GM21619 (cell line): Measurements from ENCODE around the gene BPIFB2.

Experiments used
- ATAC-seq: cut with Tn5 transposase; IDR thresholded peaks from one replicate; pipeline ENCODE4 v1.9.1; 2021; ENCODE audit not compliant: unreplicated experiment

Gene BPIFB2

DNA sequence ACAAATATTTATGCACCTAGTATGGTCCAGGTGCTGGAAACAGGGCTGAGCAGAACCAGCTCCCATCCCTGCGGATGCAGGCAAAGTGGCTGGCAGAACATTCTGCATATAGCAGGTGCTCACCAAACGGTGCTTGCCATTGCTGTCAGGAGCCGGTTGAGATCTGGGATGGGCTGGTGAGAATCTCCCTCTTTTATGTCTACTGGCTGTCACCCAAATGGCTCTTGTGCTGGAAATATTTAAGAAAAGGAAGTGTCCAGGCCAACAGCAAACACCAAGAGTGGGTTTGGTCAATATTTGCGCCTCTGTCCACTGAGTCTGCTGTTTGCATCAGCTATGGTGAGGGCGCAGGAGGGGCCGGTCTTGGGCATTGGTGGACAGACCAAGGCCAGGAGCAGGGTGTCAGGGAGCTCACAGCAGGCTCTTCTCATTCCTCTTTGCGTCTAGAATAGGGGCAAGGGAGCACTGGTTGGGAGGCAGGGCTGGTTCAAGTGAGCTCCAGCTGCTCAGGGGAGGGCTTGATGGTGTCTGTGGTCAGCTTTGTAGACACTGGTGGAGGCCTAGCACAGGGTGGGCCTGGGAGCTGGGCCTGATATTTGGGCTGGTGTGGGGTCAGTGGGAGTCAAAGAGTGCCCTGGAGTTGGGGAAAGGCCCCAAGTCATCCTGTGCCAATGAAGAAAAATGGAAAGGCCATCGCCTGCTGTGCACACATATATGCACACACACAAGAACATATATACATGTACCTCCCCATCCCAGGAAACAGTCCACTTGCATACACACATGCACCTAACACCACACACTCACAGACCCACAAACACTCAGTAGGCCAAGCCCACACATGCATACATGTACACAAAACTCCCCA is 1.4 kb upstream of the BPIFB2 start:
- ATAC-seq, result no peak

DNA sequence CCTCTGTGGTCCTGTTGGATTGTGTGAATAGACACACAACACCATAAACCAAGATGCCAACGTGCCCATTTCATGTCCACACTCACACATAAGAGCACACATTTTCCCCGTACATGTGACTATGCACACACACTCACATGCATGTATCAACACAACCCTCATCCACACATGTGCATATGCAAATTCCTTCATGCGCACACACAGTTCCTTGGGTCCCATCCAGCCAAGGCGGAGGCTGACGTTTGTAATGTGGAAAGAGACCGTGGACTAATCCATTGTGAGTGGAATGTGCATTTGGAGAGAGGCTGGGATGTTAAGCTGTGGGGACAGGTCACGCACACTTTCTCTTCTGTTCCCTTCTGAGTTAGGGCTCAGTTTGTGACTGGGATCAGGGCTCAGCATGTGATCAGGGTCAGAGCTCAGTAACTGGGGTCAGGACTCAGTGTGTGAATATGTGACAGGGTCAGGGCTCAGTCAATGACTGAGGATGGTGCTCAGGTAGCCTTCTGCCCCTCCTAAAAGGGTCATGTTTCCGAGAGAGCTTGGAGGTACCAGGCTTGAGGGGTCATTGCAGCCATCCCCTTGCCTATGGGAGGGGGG is 628 bp upstream of the BPIFB2 start:
- no peak for ATAC-seq

DNA sequence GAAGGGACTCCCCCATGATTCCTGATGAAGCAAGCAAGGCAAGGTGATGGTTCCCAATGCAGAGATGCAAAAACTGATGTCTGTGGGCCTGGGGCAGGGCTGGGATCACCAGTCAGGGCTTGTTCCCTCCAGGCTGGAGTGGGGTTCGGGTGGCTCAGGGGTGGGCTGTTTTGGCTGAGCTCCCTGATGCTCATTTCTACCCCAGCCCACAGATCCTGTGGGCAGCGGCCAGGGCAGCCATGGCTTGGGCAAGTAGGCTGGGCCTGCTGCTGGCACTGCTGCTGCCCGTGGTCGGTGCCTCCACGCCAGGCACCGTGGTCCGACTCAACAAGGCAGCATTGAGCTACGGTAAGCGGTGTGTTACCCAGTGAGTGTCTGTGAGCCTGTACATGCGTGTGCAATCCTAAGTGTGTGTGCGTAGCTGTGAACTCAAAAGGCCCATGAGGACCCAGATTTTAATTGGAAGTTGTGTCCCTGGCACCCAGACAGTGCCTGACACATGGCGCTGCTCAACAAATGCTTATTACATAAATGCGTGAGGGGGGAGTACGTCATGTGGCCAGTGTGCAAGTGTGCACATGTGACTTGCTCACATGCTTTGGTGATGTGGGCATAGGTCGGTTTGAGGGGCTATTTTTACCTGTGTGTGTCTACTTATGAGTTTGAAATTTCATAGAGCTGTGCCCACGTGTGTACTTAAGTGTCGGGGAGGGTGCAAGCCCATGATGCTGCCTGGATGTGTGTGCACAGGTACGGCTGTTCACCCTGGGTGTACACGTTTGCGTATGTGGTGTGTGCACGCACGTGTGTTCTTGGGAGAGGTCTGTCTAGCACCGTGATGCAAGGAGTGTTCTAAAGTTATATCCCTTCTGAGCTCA is 1.1 kb downstream of the BPIFB2 start:
- no peak for ATAC-seq

DNA sequence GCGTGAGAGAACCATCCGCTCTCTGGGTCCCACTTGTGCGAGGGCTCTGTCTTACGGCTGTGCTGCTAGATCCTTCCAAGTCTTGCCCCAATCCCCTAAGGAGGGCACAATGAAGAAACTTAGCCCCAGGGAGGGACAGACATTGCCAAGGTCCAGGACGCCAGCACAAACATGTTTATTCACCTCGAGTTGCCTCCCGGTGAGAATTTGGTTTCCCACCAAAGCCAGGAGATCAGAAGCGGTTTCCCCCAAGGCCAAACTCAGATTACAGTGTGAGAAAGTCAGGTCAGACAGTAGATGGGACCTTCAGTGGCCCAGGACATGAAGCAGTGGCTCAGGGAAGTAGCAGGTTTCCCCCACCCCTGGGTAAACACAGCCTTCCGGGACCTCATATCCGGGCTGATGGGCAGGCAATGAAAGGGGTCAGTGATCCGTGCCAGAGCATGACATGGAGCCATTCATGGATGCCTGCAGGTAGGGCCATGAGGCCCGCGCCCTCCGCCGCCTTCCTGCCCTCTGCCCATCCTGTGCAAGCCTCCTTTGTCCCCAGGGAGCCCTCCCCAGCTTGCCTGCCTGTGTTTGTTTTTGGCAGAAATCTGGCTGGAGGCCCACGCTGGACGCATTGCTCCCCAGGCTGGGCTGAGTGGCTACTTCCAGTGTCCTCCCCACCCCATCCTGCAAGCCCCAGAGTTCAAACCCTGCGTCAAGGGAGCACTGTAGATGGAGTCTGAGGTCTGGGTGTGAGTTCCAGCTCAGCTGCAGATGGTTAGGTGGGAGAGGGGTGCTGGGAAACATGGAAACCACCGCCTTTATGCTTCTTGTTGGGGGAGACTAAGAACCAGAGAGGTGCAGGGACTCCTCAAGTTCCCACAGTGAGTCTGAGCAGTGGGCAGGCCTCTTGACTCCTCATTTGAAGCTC is 2.0 kb downstream of the BPIFB2 start:
- no peak for ATAC-seq

DNA sequence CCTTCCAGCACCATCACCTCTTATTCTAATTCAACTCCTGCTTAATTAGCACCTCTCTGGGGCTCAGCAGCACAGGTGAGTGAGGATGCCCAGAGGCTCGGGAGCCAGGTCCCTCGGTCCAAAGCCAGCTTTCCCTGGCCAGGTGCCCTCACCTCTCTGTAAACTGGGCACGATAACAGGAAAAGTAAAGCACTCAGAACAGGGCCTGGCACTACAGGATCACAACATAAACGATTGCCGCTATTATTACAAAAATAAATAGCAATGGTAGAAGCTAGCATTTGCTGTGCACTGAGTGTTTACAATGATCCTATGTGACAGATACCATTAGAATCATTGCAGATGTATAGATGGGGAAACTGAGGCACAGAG is 2.6 kb downstream of the BPIFB2 start:
- ATAC-seq, result no peak

DNA sequence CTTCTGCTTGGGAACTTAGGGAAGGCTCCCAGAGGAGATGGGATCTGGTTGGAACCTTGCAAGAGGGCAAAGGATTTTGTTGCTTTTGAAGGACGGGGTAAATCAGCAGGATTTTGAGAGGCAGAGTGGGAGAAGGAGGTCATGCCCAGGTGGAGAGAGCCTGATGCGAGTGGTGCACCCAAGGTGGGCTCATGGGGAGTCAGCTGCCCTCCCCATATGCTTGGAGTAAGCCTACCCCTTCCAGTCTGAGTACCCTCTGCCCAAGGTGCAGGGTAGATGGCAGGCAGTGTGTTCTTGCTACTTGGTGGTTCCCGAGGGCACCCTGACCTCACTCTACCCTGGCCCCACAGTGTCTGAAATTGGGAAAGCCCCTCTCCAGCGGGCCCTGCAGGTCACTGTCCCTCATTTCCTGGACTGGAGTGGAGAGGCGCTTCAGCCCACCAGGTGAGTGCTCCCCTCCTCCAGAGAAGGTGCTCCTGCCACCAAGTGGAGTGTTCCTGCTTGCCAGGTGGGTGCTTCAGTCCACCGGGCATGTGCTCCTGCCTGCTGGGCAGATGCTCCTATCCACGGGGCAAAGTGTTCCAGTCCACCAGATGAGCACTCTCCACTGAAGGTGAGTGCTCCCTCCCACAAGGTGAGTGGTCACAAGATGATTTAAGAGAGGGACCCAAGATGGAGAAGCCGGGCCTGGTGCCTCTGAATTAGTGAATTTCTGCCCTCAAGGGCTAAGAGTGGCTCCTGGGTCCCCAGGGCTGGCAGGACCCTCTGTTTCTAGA is 3.4 kb downstream of the BPIFB2 start:
- no peak for ATAC-seq

DNA sequence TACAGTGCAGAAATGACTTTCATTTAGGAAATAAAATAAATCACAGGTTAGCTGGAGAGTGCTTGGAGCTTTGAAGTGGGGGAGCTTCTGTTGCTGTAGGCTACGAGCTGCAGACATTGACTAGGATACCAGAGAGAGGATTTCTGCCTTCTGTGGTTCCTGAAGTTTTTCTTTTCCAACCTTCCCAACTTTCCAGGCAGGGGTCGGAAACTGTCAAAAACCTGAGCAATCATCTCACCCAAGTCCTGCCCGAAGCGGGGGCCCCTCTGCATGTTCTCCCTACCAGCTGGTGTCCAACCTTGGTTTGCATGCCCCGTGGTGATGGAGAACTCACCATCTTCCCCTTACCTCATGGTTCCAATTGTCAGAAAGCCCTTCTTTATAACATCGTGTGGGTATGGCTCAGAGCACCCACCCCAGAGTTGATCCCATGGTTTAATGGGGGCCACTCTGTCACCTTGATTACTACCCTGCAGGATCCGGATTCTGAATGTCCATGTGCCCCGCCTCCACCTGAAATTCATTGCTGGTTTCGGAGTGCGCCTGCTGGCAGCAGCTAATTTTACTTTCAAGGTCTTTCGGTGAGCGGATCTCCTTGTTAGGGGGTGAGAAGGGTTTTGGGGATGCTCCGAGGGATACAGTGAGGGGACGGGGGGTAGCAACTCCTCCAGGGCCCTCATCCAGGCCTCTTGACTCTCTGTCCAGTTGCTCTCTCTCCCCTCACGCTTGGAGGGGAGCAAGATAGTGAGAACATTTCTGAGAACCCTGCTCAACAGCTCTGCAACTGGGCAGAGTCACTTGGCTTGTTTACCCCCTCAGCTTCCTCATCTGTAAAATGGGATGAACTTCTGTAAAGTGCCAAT is 5.1 kb downstream of the BPIFB2 start:
- ATAC-seq, result no peak

DNA sequence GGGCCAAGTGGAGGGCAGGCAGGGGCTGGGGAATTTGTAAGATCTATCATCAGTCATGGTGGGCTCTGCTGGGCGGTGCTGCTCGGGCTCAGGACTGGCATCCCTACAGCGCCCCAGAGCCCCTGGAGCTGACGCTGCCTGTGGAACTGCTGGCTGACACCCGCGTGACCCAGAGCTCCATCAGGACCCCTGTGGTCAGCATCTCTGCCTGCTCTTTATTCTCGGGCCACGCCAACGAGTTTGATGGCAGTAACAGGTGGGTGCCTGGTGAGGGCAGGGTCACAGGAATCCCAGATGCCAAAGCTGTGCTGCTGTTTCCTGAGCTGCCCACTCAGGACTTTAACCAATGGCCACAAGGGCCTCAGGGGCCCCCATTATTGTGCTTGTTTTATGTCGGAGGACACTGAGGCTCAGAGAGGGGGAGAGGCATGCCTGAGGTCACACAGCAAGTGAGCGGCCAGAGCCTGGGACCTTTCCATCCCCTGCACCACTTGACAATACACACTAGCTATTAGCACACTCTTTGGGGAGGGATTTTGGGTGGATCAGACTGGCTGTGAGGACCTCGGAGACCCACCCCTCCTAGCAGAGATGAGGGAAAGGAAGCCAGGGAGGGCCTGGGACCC is 6.3 kb downstream of the BPIFB2 start:
- no peak for ATAC-seq

DNA sequence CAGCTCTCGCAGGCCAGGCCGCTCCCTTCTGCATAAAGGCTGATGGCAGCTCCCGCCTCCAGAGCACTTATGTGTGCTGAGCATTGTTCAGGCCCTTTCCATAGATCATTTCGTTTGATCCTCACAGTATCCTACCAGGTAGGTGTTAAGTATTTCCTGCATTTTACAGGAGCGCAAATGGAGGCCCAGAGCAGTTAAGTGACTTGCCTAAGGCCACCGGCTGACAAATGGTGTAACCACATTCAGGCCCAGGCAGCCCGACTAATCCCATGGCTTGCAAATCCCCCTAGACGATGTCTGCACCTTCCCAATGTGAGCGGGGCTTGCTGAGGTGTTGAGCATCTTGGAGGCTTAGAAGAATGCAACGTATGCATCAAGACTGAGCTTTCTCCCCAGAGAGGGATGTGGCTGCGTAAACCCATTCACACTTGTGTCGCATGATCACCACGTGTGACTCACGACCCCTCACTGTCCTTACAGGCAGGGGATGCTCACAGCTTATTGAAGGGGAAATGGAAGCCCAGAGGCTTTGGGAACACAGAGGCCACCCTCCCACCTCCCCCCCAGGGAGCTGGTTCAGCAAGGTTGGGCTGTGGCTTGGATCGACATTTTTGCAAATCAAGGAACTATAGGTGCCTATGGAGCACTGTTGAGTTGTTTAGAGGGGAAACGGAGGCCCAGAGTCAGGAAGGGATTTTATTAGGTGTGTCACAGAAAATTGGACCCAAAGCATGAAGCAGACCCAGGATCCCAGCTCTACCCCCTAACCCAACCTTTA is 7.0 kb downstream of the BPIFB2 start:
- no peak for ATAC-seq

DNA sequence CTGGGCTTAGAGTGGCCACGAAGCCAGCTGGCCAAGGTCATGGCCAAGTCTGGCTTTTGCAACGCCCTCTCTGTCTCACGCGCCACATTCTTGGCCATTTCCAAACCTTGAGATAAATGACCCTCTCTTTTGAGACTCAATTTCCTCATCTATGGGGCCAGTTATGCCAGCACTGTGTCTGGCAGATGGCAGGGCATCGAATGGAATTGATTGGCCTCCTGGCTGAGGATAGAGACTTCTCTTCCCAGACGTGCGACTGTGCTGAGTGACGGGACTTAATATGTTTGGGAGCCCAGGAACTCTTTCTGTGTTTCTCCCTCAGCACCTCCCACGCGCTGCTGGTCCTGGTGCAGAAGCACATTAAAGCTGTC is 7.6 kb downstream of the BPIFB2 start:
- ATAC-seq, result no peak

DNA sequence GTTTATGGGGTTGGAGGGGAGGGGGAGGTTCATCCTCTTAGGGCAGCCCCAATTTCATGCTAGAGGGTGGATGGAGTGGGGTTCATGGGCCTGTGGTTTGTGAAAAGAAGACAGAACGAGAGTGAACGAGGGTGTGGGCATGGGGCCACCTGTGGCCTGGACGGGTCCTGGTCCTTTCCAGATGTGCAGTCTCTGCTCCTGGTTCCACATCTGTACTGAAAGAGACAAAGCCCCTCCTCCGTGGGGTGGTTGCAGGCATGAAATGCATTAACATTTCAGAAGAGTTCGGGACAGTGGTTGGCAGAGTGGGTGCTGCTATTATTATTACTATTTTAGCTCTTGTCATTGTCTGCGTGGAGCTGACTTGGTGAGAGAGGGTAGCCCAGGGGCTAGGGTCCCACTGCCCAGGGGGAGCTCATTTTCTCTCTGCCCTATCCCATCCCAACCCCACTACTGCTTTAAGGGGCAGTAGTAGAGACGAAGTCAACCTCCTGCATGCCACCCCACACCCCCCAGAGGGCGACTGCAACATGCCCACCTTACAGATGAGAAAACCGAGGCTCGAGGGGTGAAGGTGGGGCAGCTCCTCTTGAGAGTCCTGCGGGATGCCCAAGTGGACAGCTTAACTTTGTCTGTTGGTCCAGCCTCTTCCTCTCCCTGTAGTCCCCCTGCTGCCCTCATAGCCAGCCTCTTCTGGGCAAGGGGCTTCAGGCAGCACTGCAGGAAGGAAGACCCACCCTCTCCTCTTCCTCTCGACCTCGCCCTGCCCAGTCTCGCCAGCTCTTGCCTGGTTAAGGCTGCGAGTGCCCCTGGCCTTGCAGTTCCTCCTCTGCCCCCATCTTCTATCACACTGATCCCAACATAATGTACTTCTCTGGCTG is 8.4 kb downstream of the BPIFB2 start:
- no peak for ATAC-seq

DNA sequence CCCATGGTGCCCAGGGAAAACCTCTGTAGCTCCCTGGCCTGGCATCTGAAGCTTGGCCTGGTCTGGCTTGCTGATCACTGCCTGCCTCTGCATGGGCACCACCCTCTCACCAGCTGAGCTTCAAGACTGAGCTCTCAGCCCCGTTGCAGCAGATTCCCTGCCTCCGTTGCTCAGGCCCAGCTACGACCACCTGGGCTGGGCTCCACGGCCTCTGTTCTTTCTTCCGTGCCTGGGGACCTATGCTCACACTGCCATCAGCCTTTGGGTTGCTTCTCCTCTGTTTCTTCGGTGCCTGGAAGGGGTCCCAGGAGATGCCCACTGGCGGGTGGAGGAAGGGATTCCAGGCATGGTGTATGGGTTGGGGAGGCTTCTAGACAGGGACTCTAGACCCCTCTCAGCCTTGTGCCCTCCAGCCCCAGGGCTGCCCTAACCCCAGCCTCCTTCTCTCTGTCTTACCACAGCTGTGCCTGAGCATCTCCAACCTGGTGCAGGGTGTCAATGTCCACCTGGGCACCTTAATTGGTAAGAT is 9.1 kb downstream of the BPIFB2 start:
- no peak for ATAC-seq

DNA sequence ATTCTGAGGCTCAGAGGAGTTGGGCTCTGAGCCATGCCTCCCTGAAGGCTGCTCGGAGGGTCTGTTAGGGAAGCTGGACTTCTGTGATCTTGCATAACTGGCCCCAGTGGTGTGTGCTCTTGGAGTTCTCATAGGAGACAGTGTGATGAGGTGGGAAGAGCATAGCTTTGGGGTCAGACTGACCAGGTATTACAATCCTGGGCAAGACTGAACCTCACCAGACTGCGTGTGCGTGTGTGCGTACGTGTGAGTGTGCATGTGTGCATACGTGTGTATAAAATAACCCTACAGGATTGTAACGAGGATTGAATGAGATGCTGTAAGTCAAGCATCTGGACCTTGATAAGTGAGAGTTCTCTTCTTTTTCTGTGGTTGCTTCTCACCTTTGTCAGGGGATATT is 10.0 kb downstream of the BPIFB2 start:
- ATAC-seq, result no peak

DNA sequence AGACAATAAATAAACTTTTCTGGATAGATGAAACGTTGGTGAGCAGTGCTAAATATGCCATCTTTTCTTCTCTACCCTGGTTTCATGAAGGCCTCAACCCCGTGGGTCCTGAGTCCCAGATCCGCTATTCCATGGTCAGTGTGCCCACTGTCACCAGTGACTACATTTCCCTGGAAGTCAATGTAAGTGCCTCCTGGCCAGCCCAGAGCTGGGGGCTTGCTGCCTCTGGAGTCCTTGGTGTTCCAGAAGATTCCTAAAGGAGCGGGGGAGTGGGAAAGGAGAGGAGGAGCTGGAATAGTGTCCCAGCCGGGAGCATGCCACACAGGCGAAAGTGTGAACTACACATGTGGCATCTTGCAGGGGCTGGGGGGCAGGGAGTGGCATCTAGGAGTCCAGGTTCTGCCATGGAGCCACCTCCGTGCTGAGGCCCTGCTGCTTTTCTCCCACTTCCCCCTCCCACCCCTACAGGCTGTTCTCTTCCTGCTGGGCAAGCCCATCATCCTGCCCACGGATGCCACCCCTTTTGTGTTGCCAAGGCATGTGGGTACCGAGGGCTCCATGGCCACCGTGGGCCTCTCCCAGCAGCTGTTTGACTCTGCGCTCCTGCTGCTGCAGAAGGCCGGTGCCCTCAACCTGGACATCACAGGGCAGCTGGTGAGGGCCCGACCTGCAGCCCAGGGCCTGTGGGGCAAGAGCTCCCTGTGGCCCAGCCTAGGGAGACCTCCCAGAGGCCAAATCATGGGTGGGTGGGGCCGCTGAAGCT is 10.8 kb downstream of the BPIFB2 start:
- ATAC-seq, result no peak

DNA sequence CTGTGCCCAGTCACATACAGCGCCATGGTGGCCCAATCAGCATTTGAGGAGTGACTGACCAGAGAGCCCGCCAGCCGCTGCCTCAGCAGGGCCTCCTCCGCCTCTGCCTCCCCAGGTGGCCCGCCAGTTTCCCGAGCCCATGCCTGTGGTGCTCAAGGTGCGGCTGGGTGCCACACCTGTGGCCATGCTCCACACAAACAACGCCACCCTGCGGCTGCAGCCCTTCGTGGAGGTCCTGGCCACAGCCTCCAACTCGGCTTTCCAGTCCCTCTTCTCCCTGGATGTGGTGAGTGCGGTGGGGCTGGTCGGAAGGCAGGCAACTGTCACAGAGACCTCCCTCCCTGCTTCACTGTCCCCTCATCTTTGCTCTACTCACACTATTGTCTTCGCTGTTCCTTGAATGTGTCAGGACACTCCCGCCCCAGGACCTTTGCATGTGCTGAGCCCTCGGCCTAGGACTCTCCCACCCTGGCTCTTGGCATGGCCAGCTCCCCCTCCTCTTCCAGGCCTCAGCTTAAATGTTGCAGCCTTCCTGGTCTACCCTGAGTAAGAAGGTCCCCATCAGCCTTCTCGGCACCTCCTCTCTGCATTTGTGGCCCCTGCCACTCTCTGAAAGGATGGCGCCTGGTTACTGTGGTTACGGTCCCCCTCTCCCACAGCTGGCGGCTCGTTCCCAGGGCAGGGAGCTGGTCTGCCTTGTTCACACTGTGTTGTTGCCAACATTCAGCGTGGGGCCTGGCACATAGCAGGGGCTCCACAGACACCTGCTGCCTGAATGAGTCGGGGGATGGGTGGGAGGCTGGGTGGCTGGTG is 12.2 kb downstream of the BPIFB2 start:
- ATAC-seq, result no peak
